WTC11 (cell line): ENCODE measurements around the gene VSIR. TPM values are rescaled to one million over a fixed set of nuclear protein-coding genes. Genes with fewer than 3 reads are reported as not detected.

ENCODE experiments used
- ATAC-seq: fragments of 200-7000 bp; cut with Tn5 transposase; 2 replicates; pipeline ENCODE4 v1.10.0; 2021; ENCODE audit warnings: mild to moderate bottlenecking, moderate library complexity
- CTCF ChIA-PET: fragments of 300-600 bp; sonication (Branson Sonifier 250); formaldehyde crosslinking; loops from one replicate; lab custom pipeline; 2021; ENCODE audit warnings: antibody characterized with exemption; lab: Charles Lee
- POLR2A ChIA-PET: fragments of 350-600 bp; sonication (Branson Sonifier 250); formaldehyde crosslinking; loops from one replicate; lab custom pipeline; 2021; ENCODE audit warnings: antibody characterized with exemption; lab: Charles Lee
- DNase-seq: peaks from one replicate; pipeline ENCODE4 v3.0.0; 2021; ENCODE audit warnings: low spot score
- H3K27ac Mint-ChIP-seq: 2 replicates; pipeline ENCODE4 v1.8.0; 2021; ENCODE audit warnings: mixed read lengths
- H3K27me3 Mint-ChIP-seq: 2 replicates; pipeline ENCODE4 v1.8.0; 2021; ENCODE audit warnings: low read depth, mild to moderate bottlenecking, moderate library complexity, mixed read lengths
- H3K36me3 Mint-ChIP-seq: 2 replicates; pipeline ENCODE4 v1.8.0; 2021; ENCODE audit warnings: mixed read lengths
- H3K4me1 Mint-ChIP-seq: 2 replicates; pipeline ENCODE4 v1.8.0; 2022; ENCODE audit warnings: mixed read lengths
- H3K4me3 Mint-ChIP-seq: 2 replicates; pipeline ENCODE4 v1.8.0; 2021; ENCODE audit warnings: mild to moderate bottlenecking, moderate library complexity, mixed read lengths
- H3K9me3 Mint-ChIP-seq: 2 replicates; pipeline ENCODE4 v1.8.0; 2021; ENCODE audit warnings: mixed read lengths
- CBFB ChIP-seq: sonication (generic); formaldehyde crosslinking; IDR thresholded peaks from 2 replicates; pipeline ENCODE4 v1.8.1; 2022; ENCODE audit warnings: mild to moderate bottlenecking, low read depth, missing genetic modification reagents
- ELF4 ChIP-seq: sonication (generic); formaldehyde crosslinking; IDR thresholded peaks from 2 replicates; pipeline ENCODE4 v1.8.1; 2022; ENCODE audit warnings: low read depth, mild to moderate bottlenecking, moderate library complexity, missing genetic modification reagents
- ETV6 ChIP-seq: sonication (generic); formaldehyde crosslinking; IDR thresholded peaks from 2 replicates; pipeline ENCODE4 v1.8.1; 2022; ENCODE audit warnings: mild to moderate bottlenecking, missing genetic modification reagents
- FOXJ3 ChIP-seq: sonication (generic); formaldehyde crosslinking; IDR thresholded peaks from 2 replicates; pipeline ENCODE4 v1.9.0; 2021; ENCODE audit warnings: missing genetic modification reagents, mild to moderate bottlenecking, borderline replicate concordance
- GABPB1 ChIP-seq: sonication (generic); formaldehyde crosslinking; IDR thresholded peaks from 2 replicates; pipeline ENCODE4 v1.8.1; 2023; ENCODE audit warnings: mild to moderate bottlenecking, missing genetic modification reagents
- MAX ChIP-seq: sonication (generic); formaldehyde crosslinking; IDR thresholded peaks from 2 replicates; pipeline ENCODE4 v1.8.0; 2022; ENCODE audit warnings: mild to moderate bottlenecking, missing genetic modification reagents
- NFE2L1 ChIP-seq: sonication (generic); formaldehyde crosslinking; IDR thresholded peaks from 2 replicates; pipeline ENCODE4 v1.8.1; 2023; ENCODE audit warnings: missing genetic modification reagents
- NFYB ChIP-seq: sonication (generic); formaldehyde crosslinking; conservative IDR thresholded peaks from 2 replicates; pipeline ENCODE4 v1.8.0; 2022; ENCODE audit warnings: low read depth, missing genetic modification reagents
- PRRX2 ChIP-seq: fragments of 250-450 bp; sonication (Bioruptor Pico); IDR thresholded peaks from 2 replicates; pipeline ENCODE4 v1.8.0; 2021; ENCODE audit warnings: mild to moderate bottlenecking
- SMAD3 ChIP-seq: sonication (generic); formaldehyde crosslinking; IDR thresholded peaks from 2 replicates; pipeline ENCODE4 v1.8.0; 2022; ENCODE audit warnings: missing genetic modification reagents, mild to moderate bottlenecking, borderline replicate concordance
- SOX15 ChIP-seq: fragments of 250-450 bp; sonication (Bioruptor Pico); IDR thresholded peaks from 2 replicates; pipeline ENCODE4 v1.9.0; 2021; ENCODE audit warnings: mild to moderate bottlenecking
- ZBTB21 ChIP-seq: sonication (generic); formaldehyde crosslinking; IDR thresholded peaks from 2 replicates; pipeline ENCODE4 v1.8.1; 2023; ENCODE audit warnings: mild to moderate bottlenecking, missing genetic modification reagents, borderline replicate concordance
- ZNF219 ChIP-seq: sonication (generic); formaldehyde crosslinking; IDR thresholded peaks from 2 replicates; pipeline ENCODE4 v1.8.0; 2023; ENCODE audit warnings: missing genetic modification reagents, mild to moderate bottlenecking, borderline replicate concordance
- ZNF232 ChIP-seq: sonication (generic); formaldehyde crosslinking; IDR thresholded peaks from 2 replicates; pipeline ENCODE4 v1.8.0; 2022; ENCODE audit warnings: mild to moderate bottlenecking, missing genetic modification reagents
- ZNF263 ChIP-seq: sonication (generic); formaldehyde crosslinking; IDR thresholded peaks from 2 replicates; pipeline ENCODE4 v1.8.1; 2022; ENCODE audit warnings: low read depth, mild to moderate bottlenecking, moderate library complexity, missing genetic modification reagents
- ZNF317 ChIP-seq: sonication (generic); formaldehyde crosslinking; IDR thresholded peaks from 2 replicates; pipeline ENCODE4 v1.8.1; 2023; ENCODE audit warnings: low read depth, mild to moderate bottlenecking, moderate library complexity, missing genetic modification reagents, borderline replicate concordance
- ZNF396 ChIP-seq: fragments of 250-450 bp; sonication (Bioruptor Pico); IDR thresholded peaks from 2 replicates; pipeline ENCODE4 v1.8.0; 2021; ENCODE audit warnings: mild to moderate bottlenecking, moderate library complexity, borderline replicate concordance
- ZNF512 ChIP-seq: sonication (generic); formaldehyde crosslinking; IDR thresholded peaks from 2 replicates; pipeline ENCODE4 v1.8.1; 2022; ENCODE audit warnings: missing genetic modification reagents, borderline replicate concordance
- total RNA-seq: library from RNA; stranded (reverse); gene quantifications from 3 replicates; pipeline ENCODE4 v1.2.3, GENCODE V29; 2021
- TF ChIP-seq, protein P1 (sequence below): fragments of 250-450 bp; sonication (Bioruptor Pico); IDR thresholded peaks from 2 replicates; pipeline ENCODE4 v2.1.2; 2022; ENCODE audit warnings: mild to moderate bottlenecking, moderate library complexity
- TF ChIP-seq, protein P2 (sequence below): sonication (generic); formaldehyde crosslinking; IDR thresholded peaks from 2 replicates; pipeline ENCODE4 v1.8.0; 2022; ENCODE audit warnings: mild to moderate bottlenecking, missing genetic modification reagents
- TF ChIP-seq, protein P3 (sequence below): sonication (generic); formaldehyde crosslinking; IDR thresholded peaks from 2 replicates; pipeline ENCODE4 v1.8.1; 2022; ENCODE audit warnings: mild to moderate bottlenecking, missing genetic modification reagents, moderate library complexity, borderline replicate concordance
- TF ChIP-seq, protein P4 (sequence below): sonication (generic); formaldehyde crosslinking; conservative IDR thresholded peaks from 2 replicates; pipeline ENCODE4 v1.8.1; 2022; ENCODE audit warnings: mild to moderate bottlenecking, missing genetic modification reagents

VSIR gene
- total RNA-seq, 1 experiment from 2014 or later, result 0.74 TPM

DNA sequence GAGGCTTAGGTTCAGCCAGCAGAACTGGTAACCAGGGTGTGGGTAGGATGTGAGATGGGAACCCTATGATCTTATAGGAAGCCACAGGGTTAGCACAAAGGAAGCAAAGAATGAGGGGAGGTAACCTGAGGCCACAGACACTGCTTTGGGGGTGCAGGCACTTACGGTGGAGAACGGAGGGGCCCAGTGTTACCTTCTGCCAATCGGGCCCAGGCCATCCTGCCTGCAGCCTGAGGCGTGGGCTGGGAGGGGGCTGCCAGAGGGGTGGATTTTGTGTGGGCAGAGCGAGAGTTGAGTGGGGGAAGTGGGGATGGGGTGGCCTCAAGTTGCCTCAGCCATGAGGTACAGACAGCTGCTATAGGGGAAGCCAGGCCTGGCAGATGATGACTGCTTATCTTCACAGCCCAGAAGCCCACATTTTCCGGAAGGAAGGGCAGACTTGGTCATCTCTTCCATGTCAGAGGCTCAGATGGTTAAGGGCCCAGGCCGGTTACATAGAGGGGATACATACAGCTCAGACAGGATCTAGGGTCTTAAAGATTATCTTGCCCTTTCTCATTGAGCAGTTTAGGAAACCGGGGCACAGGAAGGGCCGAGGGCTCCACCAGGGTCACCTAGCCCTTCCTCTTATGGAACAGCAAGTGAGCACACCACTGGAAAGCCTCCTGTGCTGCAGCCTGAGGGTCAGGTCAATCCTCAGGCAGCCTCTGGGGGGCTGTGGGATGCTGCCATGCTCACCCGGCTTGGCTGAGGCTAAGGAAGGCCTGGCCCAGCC, 24.4 kb upstream of the VSIR start:
- H3K27ac Mint-ChIP-seq, result no peak overlapping the region
- H3K36me3 Mint-ChIP-seq, result no peaks in the 10 kb centered on the region
- H3K9me3 Mint-ChIP-seq, result no peaks in the 10 kb centered on the region
- no peak for TF ChIP-seq ZNF396 (CRISPR knock-in tag)
- no peak for TF ChIP-seq ZNF512
- no peak for TF ChIP-seq CBFB (CRISPR knock-in tag)
- TF ChIP-seq MAX (CRISPR knock-in tag), result no peak
- no peak for TF ChIP-seq ZNF219
- TF ChIP-seq GABPB1 (CRISPR knock-in tag), result no peak
- TF ChIP-seq ETV6 (CRISPR knock-in tag), result no peak
- TF ChIP-seq, protein P1, sequence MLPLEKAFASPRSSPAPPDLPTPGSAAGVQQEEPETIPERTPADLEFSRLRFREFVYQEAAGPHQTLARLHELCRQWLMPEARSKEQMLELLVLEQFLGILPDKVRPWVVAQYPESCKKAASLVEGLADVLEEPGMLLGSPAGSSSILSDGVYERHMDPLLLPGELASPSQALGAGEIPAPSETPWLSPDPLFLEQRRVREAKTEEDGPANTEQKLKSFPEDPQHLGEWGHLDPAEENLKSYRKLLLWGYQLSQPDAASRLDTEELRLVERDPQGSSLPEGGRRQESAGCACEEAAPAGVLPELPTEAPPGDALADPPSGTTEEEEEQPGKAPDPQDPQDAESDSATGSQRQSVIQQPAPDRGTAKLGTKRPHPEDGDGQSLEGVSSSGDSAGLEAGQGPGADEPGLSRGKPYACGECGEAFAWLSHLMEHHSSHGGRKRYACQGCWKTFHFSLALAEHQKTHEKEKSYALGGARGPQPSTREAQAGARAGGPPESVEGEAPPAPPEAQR (CRISPR knock-in tag), result no peak
- TF ChIP-seq ZBTB21, result no peak
- no peak for TF ChIP-seq SOX15 (CRISPR knock-in tag)
- TF ChIP-seq PRRX2, result no peak
- TF ChIP-seq NFYB (CRISPR knock-in tag), result no peak
- DNase-seq (no peak), ATAC-seq (no peak)
- H3K4me3 Mint-ChIP-seq, result no peak overlapping the region
- ChIA-PET POLR2A (no interaction called here), CTCF (interaction anchor here (0.8 to 1.2 kb wide), 2 partner anchors 8 to 89 kb away, joined by 3 read pairs; no protein-coding TSS in a partner anchor)
- no peaks in the 10 kb centered on the region for H3K4me1 Mint-ChIP-seq
- no peaks in the 10 kb centered on the region; the same call in none of the 2 replicates for H3K27me3 Mint-ChIP-seq

GRCh38 chr10:71796749-71797405, 23.6 kb upstream of the VSIR start:
- H3K4me1 Mint-ChIP-seq, result no peaks in the 10 kb centered on the region
- DNase-seq, result peak; percentile 35
- peak; percentile 79 for ATAC-seq
- peak; percentile 82 for TF ChIP-seq NFYB (CRISPR knock-in tag)
- no peak for TF ChIP-seq SOX15 (CRISPR knock-in tag)
- H3K27ac Mint-ChIP-seq, result no peak overlapping the region
- H3K9me3 Mint-ChIP-seq, result no peaks in the 10 kb centered on the region
- CTCF ChIA-PET, result interaction anchor here (0.8 to 1.2 kb wide), 2 partner anchors 9 to 88 kb away, joined by 3 read pairs; no protein-coding TSS in a partner anchor
- no peaks in the 10 kb centered on the region for H3K36me3 Mint-ChIP-seq
- no peaks in the 10 kb centered on the region; the same call in none of the 2 replicates for H3K27me3 Mint-ChIP-seq
- POLR2A ChIA-PET, result interaction anchor here (0.6 kb wide), 1 partner anchor 489 kb away, joined by 3 read pairs; no protein-coding TSS in a partner anchor
- H3K4me3 Mint-ChIP-seq, result no peak overlapping the region

GRCh38 chr10:71795248-71795647, 21.9 kb upstream of the VSIR start:
- ChIA-PET CTCF (interaction anchor here (0.8 to 1.3 kb wide), 6 partner anchors 10 to 98 kb away, joined by 3 to 6 read pairs (median 4); partner anchors contain the start of gene VSIR), POLR2A (interaction anchor here (0.7 kb wide), 1 partner anchor 94 kb away, joined by 3 read pairs; no protein-coding TSS in a partner anchor)
- Mint-ChIP-seq H3K4me1 (no peaks in the 10 kb centered on the region), H3K27me3 (no peaks in the 10 kb centered on the region; the same call in 1 of the 2 replicates), H3K9me3 (no peaks in the 10 kb centered on the region), H3K27ac (no peak overlapping the region), H3K36me3 (no peaks in the 10 kb centered on the region), H3K4me3 (no peak overlapping the region)
- ATAC-seq (peak; percentile 61; the same call in 1 of the 2 replicates), DNase-seq (peak; percentile 58)
- TF ChIP-seq FOXJ3 (CRISPR knock-in tag) (no peak), ZNF263 (CRISPR knock-in tag) (no peak), NFE2L1 (CRISPR knock-in tag) (peak; percentile 67; the same call in 1 of the 2 replicates), ZNF232 (no peak), CBFB (CRISPR knock-in tag) (no peak), ZNF317 (no peak), ELF4 (CRISPR knock-in tag) (no peak), ETV6 (CRISPR knock-in tag) (no peak), SMAD3 (CRISPR knock-in tag) (peak; percentile 55; the same call in 1 of the 2 replicates)
- TF ChIP-seq, protein P2, sequence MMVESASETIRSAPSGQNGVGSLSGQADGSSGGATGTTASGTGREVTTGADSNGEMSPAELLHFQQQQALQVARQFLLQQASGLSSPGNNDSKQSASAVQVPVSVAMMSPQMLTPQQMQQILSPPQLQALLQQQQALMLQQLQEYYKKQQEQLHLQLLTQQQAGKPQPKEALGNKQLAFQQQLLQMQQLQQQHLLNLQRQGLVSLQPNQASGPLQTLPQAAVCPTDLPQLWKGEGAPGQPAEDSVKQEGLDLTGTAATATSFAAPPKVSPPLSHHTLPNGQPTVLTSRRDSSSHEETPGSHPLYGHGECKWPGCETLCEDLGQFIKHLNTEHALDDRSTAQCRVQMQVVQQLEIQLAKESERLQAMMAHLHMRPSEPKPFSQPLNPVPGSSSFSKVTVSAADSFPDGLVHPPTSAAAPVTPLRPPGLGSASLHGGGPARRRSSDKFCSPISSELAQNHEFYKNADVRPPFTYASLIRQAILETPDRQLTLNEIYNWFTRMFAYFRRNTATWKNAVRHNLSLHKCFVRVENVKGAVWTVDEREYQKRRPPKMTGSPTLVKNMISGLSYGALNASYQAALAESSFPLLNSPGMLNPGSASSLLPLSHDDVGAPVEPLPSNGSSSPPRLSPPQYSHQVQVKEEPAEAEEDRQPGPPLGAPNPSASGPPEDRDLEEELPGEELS (CRISPR knock-in tag), result 0 out of 2 replicates have a peak, but pooled peaks have one; percentile 33
- TF ChIP-seq, protein P3, sequence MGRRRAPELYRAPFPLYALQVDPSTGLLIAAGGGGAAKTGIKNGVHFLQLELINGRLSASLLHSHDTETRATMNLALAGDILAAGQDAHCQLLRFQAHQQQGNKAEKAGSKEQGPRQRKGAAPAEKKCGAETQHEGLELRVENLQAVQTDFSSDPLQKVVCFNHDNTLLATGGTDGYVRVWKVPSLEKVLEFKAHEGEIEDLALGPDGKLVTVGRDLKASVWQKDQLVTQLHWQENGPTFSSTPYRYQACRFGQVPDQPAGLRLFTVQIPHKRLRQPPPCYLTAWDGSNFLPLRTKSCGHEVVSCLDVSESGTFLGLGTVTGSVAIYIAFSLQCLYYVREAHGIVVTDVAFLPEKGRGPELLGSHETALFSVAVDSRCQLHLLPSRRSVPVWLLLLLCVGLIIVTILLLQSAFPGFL (CRISPR knock-in tag), result no peak
- TF ChIP-seq, protein P4, sequence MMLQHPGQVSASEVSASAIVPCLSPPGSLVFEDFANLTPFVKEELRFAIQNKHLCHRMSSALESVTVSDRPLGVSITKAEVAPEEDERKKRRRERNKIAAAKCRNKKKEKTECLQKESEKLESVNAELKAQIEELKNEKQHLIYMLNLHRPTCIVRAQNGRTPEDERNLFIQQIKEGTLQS (CRISPR knock-in tag), result no peak
